Measurements from ENCODE around the gene ZCCHC8.

ZCCHC8 gene

DNA sequence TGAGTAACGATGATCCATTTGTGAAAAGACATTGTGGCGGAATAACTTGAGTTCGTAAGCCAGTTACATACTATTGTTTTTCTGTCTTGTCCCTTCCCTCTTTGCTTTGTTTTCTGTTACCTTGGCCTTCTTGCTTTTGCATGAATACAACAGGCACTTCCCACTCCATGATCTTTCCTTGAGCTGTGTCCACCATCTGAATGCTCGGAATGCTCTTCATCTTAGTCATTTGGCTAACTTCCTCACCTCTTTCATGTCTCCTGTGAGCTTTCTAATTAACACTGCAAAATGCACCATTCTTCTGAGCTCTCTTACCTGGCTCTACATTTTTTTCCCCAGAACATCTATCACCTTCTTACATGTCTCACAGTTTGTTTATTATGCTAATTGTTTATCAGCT is 36.3 kb upstream of the ZCCHC8 start:
- DNase-seq (ENCODE audit: extremely low spot score): no peak
- ChIA-PET CTCF (no interaction called here), POLR2A (interaction anchor here (0.6 to 1.1 kb wide), 2 partner anchors 37 to 45 kb away, joined by 3 read pairs; partner anchors contain the start of gene ZCCHC8)

DNA sequence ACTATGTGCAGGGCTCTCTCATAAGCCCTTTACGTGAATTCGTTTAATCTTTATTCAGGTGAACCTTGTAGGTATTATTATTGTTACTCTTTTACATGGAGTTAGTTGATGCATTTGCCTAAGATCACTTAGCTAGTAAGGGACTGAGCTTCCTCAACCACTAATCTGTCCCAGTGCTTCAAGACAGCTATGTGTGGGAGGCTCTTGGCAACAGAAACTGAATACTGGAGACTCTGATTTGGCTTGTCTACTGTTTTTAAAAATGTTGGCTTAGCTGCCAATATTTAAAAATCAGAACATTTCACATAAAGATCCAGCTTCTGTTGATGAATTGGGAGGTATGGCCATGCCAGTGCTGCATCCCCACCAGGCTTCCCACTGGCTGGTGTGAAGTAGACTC is 33.1 kb upstream of the ZCCHC8 start:
- ChIA-PET CTCF (no interaction called here), POLR2A (no interaction called here)
- TF ChIP-seq NFRKB (IDR thresholded peaks at IDR 0.05) (no peak), SUZ12 (IDR thresholded peaks at IDR 0.05) (no peak), FOXK2 (IDR thresholded peaks at IDR 0.05) (no peak), FOXA1 (IDR thresholded peaks at IDR 0.05) (no peak), L3MBTL2 (conservative IDR thresholded peaks at IDR 0.05) (no peak), HDGF (IDR thresholded peaks at IDR 0.05; ENCODE audit: borderline replicate concordance) (no peak), SP1 (IDR thresholded peaks at IDR 0.05) (no peak), ELF4 (IDR thresholded peaks at IDR 0.05) (no peak), CTBP1 (IDR thresholded peaks at IDR 0.05; ENCODE audit: borderline replicate concordance) (no peak), ZNF384 (IDR thresholded peaks at IDR 0.05) (no peak), LEF1 (IDR thresholded peaks at IDR 0.05; ENCODE audit: borderline replicate concordance) (no peak)
- TF ChIP-seq, protein P1, sequence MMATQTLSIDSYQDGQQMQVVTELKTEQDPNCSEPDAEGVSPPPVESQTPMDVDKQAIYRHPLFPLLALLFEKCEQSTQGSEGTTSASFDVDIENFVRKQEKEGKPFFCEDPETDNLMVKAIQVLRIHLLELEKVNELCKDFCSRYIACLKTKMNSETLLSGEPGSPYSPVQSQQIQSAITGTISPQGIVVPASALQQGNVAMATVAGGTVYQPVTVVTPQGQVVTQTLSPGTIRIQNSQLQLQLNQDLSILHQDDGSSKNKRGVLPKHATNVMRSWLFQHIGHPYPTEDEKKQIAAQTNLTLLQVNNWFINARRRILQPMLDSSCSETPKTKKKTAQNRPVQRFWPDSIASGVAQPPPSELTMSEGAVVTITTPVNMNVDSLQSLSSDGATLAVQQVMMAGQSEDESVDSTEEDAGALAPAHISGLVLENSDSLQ (IDR thresholded peaks at IDR 0.05): no peak
- no peak for DNase-seq (ENCODE audit: extremely low spot score)

More for the DNA sequence above, 36.3 kb upstream of the ZCCHC8 start:
- TF ChIP-seq FOXA1 (IDR thresholded peaks at IDR 0.05) (no peak), FOXK2 (IDR thresholded peaks at IDR 0.05) (no peak), BHLHE40 (IDR thresholded peaks at IDR 0.05; ENCODE audit: borderline replicate concordance) (no peak), NFRKB (IDR thresholded peaks at IDR 0.05) (no peak), ARNT (IDR thresholded peaks at IDR 0.05) (no peak), FOXM1 (IDR thresholded peaks at IDR 0.05; ENCODE audit: borderline replicate concordance) (no peak), L3MBTL2 (conservative IDR thresholded peaks at IDR 0.05) (no peak), SUZ12 (IDR thresholded peaks at IDR 0.05) (no peak), CTBP1 (IDR thresholded peaks at IDR 0.05; ENCODE audit: borderline replicate concordance) (no peak), LEF1 (IDR thresholded peaks at IDR 0.05; ENCODE audit: borderline replicate concordance) (no peak), ZNF384 (IDR thresholded peaks at IDR 0.05) (no peak), ELF4 (IDR thresholded peaks at IDR 0.05) (no peak), TARDBP (IDR thresholded peaks at IDR 0.05) (no peak), HDGF (IDR thresholded peaks at IDR 0.05; ENCODE audit: borderline replicate concordance) (no peak), SP1 (IDR thresholded peaks at IDR 0.05) (no peak)
- TF ChIP-seq, protein P1 (IDR thresholded peaks at IDR 0.05): no peak

DNA sequence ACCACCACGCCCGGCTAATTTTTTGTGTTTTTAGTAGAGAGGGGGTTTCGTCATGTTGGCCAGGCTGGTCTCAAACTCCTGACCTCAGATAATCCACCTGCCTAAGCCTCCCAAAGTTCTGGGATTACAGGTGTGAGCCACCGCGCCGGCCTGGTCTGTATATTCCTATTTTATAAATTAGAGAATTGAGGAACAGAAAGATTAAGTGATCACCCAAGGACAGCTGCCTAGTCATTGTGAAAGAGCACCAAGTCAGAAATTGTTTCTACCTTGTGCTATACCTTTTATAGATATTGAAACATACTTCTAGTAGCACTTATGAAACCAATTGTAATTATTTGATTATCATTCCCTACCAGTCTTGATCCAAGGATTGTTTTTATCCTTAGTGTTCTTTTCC is 28.3 kb upstream of the ZCCHC8 start:
- no peak for DNase-seq (ENCODE audit: extremely low spot score)
- TF ChIP-seq ELF4 (IDR thresholded peaks at IDR 0.05) (no peak), TARDBP (IDR thresholded peaks at IDR 0.05) (no peak), SP1 (IDR thresholded peaks at IDR 0.05) (no peak), FOXA1 (IDR thresholded peaks at IDR 0.05) (no peak), CTBP1 (IDR thresholded peaks at IDR 0.05; ENCODE audit: borderline replicate concordance) (no peak), ZNF384 (IDR thresholded peaks at IDR 0.05) (no peak), NFRKB (IDR thresholded peaks at IDR 0.05) (no peak), FOXM1 (IDR thresholded peaks at IDR 0.05; ENCODE audit: borderline replicate concordance) (no peak), ARNT (IDR thresholded peaks at IDR 0.05) (no peak), SUZ12 (IDR thresholded peaks at IDR 0.05) (no peak), LEF1 (IDR thresholded peaks at IDR 0.05; ENCODE audit: borderline replicate concordance) (no peak), FOXK2 (IDR thresholded peaks at IDR 0.05) (no peak), HDGF (IDR thresholded peaks at IDR 0.05; ENCODE audit: borderline replicate concordance) (no peak)
- TF ChIP-seq, protein P1 (IDR thresholded peaks at IDR 0.05): no peak
- CTCF ChIA-PET: no interaction called here
- POLR2A ChIA-PET: no interaction called here

DNA sequence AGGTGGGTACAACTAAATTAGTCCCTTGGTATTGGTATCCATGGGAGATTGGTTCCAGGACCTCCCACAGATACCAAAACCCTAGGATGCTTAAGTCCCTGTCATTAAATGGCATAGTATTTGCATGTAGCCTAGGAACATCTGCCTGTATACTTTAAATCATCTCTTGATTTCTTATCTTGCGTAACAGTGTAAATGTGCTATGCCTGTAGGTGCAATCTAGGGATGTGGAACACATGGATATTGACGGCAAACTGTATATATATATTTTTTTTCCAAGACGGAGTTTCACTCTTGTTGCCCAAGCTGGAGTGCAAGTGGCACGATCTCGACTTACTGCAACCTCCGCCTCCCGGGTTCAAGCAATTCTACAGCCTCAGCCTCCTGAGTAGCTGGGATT is 27.9 kb upstream of the ZCCHC8 start:
- ChIA-PET CTCF (no interaction called here), POLR2A (no interaction called here)
- no peak for DNase-seq (ENCODE audit: extremely low spot score)
- no peak for TF ChIP-seq TARDBP (IDR thresholded peaks at IDR 0.05)
- no peak for TF ChIP-seq SP1 (IDR thresholded peaks at IDR 0.05)
- no peak for TF ChIP-seq FOXK2 (IDR thresholded peaks at IDR 0.05)
- TF ChIP-seq HDGF (IDR thresholded peaks at IDR 0.05; ENCODE audit: borderline replicate concordance): no peak
- no peak for TF ChIP-seq NFRKB (IDR thresholded peaks at IDR 0.05)

DNA sequence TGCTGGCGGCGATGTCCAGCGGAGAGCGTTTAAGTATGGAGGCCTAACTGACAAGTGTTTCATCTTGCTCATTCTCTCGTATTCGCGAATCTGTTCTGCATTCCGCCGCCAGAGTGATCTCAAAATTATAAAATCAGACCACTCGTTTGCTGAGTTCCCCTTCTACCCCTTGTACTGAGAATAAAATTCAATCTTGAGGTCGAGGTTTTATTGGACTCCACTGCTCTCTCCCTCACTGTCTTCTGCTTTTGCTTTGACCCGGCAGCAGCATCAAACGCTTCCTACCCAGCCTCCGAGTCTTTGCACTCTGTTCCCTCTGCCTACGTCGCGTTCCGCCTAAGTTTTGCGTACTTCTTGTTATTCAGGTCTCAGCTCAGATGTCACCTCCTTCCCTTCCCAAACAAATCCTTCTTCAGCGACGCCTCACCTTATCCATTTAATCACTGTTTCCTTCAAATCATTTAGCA is 26.8 kb upstream of the ZCCHC8 start:
- peak; percentile 68 for TF ChIP-seq L3MBTL2 (conservative IDR thresholded peaks at IDR 0.05)
- TF ChIP-seq FOXM1 (IDR thresholded peaks at IDR 0.05; ENCODE audit: borderline replicate concordance): no peak
- ChIA-PET POLR2A (interaction anchor here (1.0 to 2.7 kb wide), 10 partner anchors 8 to 439 kb away, joined by 3 to 44 read pairs (median 4); partner anchors contain the start of genes ABCB9 and ZCCHC8), CTCF (no interaction called here)
- peak; percentile 19 for DNase-seq (ENCODE audit: extremely low spot score)

DNA sequence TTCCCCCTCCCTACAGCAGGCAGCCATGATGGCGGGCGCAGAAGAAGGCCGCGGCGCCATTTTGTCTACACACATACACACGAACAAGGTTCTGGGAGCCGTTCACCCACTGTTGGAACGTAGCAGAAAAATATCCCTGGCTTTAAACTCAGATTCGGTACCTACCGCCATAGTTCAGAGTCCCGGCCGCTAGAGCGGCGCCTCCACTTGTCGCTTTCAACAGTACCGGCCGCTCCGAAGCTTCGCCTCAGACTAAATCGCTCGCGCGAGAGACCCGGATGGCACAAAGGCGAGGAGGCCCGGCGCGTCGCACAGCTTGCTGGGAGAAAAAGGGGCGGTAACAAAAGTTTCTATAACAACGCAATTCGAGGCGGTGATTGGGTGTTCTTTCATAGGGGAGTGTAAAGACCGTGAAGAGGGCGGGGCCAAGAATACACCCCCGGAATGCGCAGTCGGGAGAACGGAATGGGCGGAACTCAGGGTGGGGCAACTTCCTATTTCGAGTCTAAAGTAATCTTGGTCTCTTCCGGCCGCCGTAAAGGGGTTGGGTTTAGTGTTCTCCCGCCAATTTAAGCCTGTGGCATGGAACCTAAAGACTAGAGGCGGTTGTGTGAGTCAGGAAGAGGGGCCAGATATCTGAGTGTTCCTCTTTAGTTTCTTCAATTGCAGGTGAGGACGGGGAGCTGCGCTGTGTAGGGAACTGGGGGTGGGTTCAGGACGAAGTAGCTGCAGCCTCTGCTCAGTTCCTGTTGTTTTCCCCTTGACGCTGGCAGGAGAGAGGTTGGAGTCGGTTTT is 26.1 kb upstream of the ZCCHC8 start, which contains the start of the genes KNTC1 and RSRC2:
KNTC1 (plus strand) TSS at position 567 of the 795 bp plus-strand sequence. CDS start 2,815 bp downstream, outside the sequence.
RSRC2 (minus strand) TSS at position 254 of the 795 bp plus-strand sequence; CDS start at position 171, 83 bp downstream.
- DNase-seq (ENCODE audit: extremely low spot score): peak; percentile 97
- CTCF ChIA-PET: no interaction called here
- TF ChIP-seq NFRKB (IDR thresholded peaks at IDR 0.05) (peak; percentile 98), TARDBP (IDR thresholded peaks at IDR 0.05) (no peak), L3MBTL2 (conservative IDR thresholded peaks at IDR 0.05) (peak; percentile 95), ELF4 (IDR thresholded peaks at IDR 0.05) (peak; percentile 90)
- POLR2A ChIA-PET: interaction anchor here (1.0 to 2.7 kb wide), 11 partner anchors 8 to 439 kb away, joined by 3 to 44 read pairs (median 5); partner anchors contain the start of genes ABCB9 and ZCCHC8

Data from HEK293T (cell line).